Activated naive CD8-positive, alpha-beta T cell (primary cell): ENCODE data around the gene KCTD5.

Experiments
- H3K27ac Mint-ChIP-seq: one replicate; pipeline ENCODE4 v1.8.0; 2021; ENCODE audit warnings: mixed read lengths
- H3K27me3 Mint-ChIP-seq: one replicate; pipeline ENCODE4 v1.8.0; 2021; ENCODE audit warnings: mixed read lengths
- H3K36me3 Mint-ChIP-seq: one replicate; pipeline ENCODE4 v1.8.0; 2021; ENCODE audit warnings: mixed read lengths
- H3K4me1 Mint-ChIP-seq: one replicate; pipeline ENCODE4 v1.8.0; 2021; ENCODE audit warnings: low read depth, mixed read lengths
- H3K4me3 Mint-ChIP-seq: one replicate; pipeline ENCODE4 v1.8.0; 2021; ENCODE audit warnings: mild to moderate bottlenecking, mixed read lengths
- H3K9me3 Mint-ChIP-seq: one replicate; pipeline ENCODE4 v1.8.0; 2021; ENCODE audit warnings: low read depth, mixed read lengths

Gene KCTD5

DNA sequence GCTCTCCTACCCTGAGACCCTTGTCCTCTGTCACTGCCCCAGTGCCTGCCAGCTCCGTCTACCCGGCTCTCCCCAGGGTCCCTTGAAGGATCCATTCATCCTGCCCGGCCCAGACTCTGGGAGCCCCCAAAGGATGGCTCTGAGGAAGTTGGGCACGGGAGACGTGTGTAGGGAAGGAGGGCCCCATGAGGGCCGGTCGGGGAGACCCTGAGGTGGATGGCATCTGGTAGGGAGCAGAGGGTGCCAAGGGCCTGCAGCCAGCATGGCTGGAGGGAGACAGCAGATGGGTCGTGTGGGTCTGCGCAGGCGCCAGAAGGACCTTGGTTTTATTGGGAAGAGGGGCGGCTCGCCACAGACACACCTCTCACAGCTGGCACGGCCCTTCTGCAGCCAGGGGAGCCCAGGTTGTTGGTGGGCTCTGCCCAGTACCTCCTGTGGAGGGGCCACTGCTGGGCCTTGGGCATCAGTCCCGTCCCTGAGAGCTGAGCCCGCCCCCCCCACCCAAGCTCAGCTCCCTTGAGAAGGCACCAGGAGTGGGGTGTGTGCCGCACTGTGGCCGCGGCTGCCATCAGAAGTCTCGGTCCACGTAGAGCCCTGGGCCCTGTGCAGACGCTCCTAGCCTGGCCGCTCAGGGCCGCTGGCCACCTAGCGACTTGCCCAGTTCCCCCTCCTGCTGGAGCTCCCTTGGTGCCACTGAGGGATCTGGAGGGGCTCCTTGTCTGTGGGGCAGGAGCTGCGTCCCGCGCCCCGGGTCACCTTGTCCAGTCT, 16.0 kb downstream of the KCTD5 start:
- Mint-ChIP-seq H3K36me3 (no peaks in the 10 kb centered on the region), H3K4me3 (no peak overlapping the region), H3K27ac (no peak overlapping the region), H3K4me1 (no peaks in the 10 kb centered on the region), H3K27me3 (no peaks in the 10 kb centered on the region), H3K9me3 (no peaks in the 10 kb centered on the region)

GRCh38 chr16:2698965-2699750, 16.8 kb downstream of the KCTD5 start:
- no peaks in the 10 kb centered on the region for H3K4me1 Mint-ChIP-seq
- no peaks in the 10 kb centered on the region for H3K9me3 Mint-ChIP-seq
- no peaks in the 10 kb centered on the region for H3K27me3 Mint-ChIP-seq
- H3K27ac Mint-ChIP-seq, result no peak overlapping the region
- no peaks in the 10 kb centered on the region for H3K36me3 Mint-ChIP-seq
- H3K4me3 Mint-ChIP-seq, result no peak overlapping the region

DNA sequence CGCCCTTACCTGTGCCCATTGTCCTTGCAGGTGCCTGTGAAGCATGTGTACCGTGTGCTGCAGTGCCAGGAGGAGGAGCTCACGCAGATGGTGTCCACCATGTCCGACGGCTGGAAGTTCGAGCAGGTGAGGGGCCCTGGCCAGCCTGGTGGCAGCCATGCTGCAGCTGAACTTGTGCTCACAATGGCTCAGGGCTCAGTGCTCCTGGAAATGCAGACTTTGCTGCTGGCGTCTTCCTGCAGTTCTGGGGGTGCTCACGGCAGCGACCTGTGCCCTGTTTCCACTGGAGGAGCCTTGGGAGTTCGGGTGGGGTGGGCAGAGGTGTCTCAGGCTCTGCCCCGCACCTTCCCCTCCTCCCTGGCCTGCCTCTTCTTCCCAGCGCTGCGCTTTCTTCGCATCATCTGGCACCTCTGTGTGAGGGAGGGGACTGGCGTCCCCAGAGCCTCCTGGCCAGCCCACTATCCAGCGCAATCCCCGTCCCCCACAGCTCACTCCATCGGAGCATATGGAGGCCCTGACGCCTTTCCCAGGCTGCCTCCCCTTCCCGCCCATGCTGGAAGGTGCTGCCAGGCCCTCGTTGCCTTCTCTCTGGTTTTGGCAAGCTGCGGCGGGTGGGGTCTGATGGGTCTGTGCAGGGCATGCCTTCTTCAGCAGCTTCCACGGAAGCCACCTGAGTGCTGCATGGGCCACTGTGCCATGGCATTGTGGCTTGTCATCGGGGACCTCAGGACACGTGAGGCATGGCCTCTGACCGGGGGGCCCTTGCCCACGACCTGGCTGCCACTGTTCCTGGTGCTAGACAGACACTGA, 17.7 kb downstream of the KCTD5 start:
- Mint-ChIP-seq H3K27ac (no peak overlapping the region), H3K27me3 (no peaks in the 10 kb centered on the region), H3K4me3 (no peak overlapping the region), H3K4me1 (no peaks in the 10 kb centered on the region), H3K36me3 (no peaks in the 10 kb centered on the region), H3K9me3 (no peaks in the 10 kb centered on the region)

- no peak overlapping the region for H3K4me3 Mint-ChIP-seq
- H3K9me3 Mint-ChIP-seq, result no peaks in the 10 kb centered on the region
- no peaks in the 10 kb centered on the region for H3K27me3 Mint-ChIP-seq
- H3K27ac Mint-ChIP-seq, result no peak overlapping the region
- no peaks in the 10 kb centered on the region for H3K36me3 Mint-ChIP-seq
- H3K4me1 Mint-ChIP-seq, result no peaks in the 10 kb centered on the region
These were observed 18.5 kb downstream of the KCTD5 start for GRCh38 chr16:2700786-2701185.

GRCh38 chr16:2701272-2701671, 18.9 kb downstream of the KCTD5 start:
- H3K4me3 Mint-ChIP-seq, result no peak overlapping the region

DNA sequence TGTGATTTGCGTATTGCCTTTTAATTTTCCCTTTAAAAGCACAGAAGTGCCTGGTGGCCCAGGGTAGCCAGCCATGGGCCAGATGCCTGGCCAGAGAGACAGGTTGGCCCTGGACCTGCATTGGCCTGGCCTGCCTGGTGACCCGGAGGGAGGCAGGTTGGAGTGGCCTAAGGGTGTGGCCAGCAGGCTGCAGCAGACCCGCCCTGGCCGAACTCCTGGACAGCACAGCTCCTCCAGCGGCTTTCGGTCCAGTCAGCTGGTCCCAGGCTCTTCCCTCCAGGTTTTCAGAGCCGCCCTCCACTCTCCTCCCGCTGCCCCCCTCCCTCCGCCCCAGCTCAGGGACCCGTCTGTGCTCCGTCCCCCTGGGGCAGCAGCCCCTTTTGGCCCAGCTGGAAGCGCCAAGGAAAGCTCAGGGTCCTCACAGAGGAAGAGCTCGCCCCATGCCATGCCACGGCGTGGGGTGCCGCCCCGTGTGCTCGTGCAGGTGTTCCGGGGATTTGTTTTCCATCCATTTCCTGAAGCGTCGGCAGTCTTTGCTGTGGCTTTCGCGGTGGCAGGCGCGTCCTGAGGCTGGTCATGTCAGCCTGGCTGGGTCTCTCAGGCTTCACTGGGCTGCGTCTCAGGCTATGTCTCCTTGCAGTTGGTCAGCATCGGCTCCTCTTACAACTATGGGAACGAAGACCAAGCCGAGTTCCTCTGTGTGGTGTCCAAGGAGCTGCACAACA, 19.6 kb downstream of the KCTD5 start:
- H3K27ac Mint-ChIP-seq, result no peak overlapping the region
- H3K36me3 Mint-ChIP-seq, result no peaks in the 10 kb centered on the region
- H3K9me3 Mint-ChIP-seq, result no peaks in the 10 kb centered on the region
- no peaks in the 10 kb centered on the region for H3K4me1 Mint-ChIP-seq
- H3K27me3 Mint-ChIP-seq, result no peaks in the 10 kb centered on the region
- no peak overlapping the region for H3K4me3 Mint-ChIP-seq

More at GRCh38 chr16:2701272-2701671, 18.9 kb downstream of the KCTD5 start:
- Mint-ChIP-seq H3K4me1 (no peaks in the 10 kb centered on the region), H3K36me3 (no peaks in the 10 kb centered on the region), H3K27ac (no peak overlapping the region), H3K9me3 (no peaks in the 10 kb centered on the region), H3K27me3 (no peaks in the 10 kb centered on the region)

- H3K36me3 Mint-ChIP-seq, result no peaks in the 10 kb centered on the region
- H3K27me3 Mint-ChIP-seq, result no peaks in the 10 kb centered on the region
- H3K9me3 Mint-ChIP-seq, result no peaks in the 10 kb centered on the region
- no peak overlapping the region for H3K4me3 Mint-ChIP-seq
- H3K4me1 Mint-ChIP-seq, result no peaks in the 10 kb centered on the region
- no peak overlapping the region for H3K27ac Mint-ChIP-seq
These were observed 20.1 kb downstream of the KCTD5 start for GRCh38 chr16:2702438-2702825.

DNA sequence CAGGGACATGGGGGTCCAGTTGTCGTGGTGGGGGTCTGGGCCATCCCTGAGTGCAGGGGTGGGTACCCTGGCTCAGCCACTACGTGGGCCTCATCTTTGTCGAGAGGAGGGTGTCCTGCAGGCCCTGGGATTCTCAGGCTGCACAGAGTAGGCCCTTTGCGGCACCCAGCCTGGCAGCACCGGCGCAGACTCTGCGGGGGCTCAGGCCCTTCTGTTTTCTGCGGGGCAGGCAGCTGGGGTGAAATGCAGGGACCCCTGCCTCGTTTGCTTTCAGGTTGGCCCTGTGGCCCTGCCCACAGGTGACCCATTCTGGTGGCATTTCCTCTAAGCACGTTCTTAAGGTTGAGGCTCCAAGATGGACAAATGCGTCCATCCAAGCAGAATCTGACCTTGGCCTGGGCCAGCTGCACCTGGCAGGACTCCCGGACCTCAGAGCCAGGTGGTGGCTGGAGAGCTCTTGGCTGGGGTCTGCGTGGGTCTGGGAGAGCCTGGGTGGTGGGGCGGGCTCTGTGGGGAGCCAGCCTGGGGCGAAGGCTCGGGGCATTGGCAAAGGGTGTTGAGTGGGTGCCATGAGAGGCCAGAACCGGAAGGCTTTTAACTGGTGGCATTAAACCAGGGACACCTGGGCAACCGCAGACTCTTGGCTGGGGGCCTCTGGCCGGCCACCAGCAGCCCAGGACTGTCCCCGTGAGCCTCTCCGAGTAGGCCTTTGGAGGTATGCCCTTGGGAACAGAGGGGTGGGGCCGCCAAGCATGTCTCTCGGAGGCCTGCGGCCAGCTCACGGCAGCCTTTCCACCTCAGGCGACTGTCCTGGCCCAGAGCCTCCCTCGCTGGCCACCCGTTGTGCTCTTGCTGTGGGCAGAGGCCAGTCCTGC, 20.8 kb downstream of the KCTD5 start:
- H3K4me3 Mint-ChIP-seq, result no peak overlapping the region
- no peaks in the 10 kb centered on the region for H3K4me1 Mint-ChIP-seq
- H3K27me3 Mint-ChIP-seq, result no peaks in the 10 kb centered on the region
- no peaks in the 10 kb centered on the region for H3K9me3 Mint-ChIP-seq
- H3K36me3 Mint-ChIP-seq, result no peaks in the 10 kb centered on the region
- no peak overlapping the region for H3K27ac Mint-ChIP-seq

DNA sequence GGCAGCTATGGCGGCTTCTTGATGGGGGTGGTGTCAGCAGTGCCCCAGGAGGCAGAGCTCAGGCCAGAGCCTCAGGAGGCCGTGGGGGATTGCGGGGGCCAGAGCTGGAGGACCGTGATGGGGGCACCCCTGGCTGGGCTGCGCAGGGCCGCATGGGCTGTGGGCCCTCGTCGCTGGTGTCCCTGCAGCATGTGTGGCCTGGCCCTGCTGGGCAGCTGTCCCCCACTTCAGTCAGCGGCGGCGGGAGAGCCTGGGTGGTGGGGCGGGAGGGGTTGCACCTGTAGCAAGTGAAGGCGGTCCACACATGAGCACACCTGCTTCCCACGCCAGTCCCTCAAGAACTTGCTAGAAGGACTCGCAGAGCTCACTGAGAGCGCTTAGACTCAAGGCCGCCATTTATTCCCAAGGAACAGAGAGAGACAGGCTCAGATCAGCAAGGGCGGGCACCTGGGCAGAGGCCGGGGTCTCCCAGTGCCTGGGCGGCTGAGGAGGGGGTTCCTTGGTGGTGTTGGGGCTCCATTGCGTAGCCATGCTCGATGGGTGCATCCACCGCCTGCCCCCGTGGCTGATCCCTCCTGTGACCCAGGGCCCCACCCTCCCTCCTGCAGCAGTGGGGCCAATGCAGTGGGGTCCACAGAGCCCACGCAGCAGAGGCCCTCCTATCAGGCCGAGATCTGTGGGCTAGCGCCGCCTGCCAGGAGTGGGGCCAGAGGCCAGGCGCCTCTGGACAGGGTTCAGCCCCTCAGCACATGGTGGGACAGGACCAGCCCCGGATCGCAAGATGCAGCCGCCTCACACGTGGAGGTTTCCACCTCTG, 22.1 kb downstream of the KCTD5 start:
- Mint-ChIP-seq H3K36me3 (no peaks in the 10 kb centered on the region), H3K27ac (no peak overlapping the region), H3K27me3 (no peaks in the 10 kb centered on the region), H3K4me1 (no peaks in the 10 kb centered on the region), H3K9me3 (no peaks in the 10 kb centered on the region), H3K4me3 (no peak overlapping the region)

GRCh38 chr16:2704983-2705275, 22.6 kb downstream of the KCTD5 start:
- no peaks in the 10 kb centered on the region for H3K36me3 Mint-ChIP-seq
- no peaks in the 10 kb centered on the region for H3K27me3 Mint-ChIP-seq
- no peak overlapping the region for H3K27ac Mint-ChIP-seq
- H3K4me3 Mint-ChIP-seq, result no peak overlapping the region
- no peaks in the 10 kb centered on the region for H3K4me1 Mint-ChIP-seq
- no peaks in the 10 kb centered on the region for H3K9me3 Mint-ChIP-seq

DNA sequence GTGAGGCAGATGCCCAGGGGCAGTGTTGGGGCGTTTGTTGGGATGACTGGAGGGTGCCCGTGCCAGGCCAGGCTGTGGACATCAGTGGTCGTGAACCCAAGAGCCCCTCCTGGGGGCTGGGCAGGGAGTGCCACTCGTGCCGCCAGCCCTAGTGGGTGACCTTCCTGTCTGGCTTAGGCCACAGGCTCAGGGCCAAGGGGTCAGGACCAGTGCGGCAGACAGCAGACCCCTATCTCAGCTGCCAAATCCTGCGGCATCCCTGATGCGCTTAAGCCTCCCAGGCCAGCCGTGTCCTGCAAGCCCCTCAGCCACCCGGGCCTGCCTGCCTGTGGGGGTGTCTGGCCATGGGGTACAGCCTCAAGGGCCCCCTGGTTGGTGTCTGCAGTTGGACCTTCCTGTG, 23.0 kb downstream of the KCTD5 start:
- Mint-ChIP-seq H3K27me3 (no peaks in the 10 kb centered on the region), H3K4me1 (no peaks in the 10 kb centered on the region), H3K4me3 (no peak overlapping the region), H3K27ac (no peak overlapping the region), H3K9me3 (no peaks in the 10 kb centered on the region), H3K36me3 (no peaks in the 10 kb centered on the region)

- no peaks in the 10 kb centered on the region for H3K36me3 Mint-ChIP-seq
These were observed 23.8 kb downstream of the KCTD5 start for GRCh38 chr16:2706085-2706484.

DNA sequence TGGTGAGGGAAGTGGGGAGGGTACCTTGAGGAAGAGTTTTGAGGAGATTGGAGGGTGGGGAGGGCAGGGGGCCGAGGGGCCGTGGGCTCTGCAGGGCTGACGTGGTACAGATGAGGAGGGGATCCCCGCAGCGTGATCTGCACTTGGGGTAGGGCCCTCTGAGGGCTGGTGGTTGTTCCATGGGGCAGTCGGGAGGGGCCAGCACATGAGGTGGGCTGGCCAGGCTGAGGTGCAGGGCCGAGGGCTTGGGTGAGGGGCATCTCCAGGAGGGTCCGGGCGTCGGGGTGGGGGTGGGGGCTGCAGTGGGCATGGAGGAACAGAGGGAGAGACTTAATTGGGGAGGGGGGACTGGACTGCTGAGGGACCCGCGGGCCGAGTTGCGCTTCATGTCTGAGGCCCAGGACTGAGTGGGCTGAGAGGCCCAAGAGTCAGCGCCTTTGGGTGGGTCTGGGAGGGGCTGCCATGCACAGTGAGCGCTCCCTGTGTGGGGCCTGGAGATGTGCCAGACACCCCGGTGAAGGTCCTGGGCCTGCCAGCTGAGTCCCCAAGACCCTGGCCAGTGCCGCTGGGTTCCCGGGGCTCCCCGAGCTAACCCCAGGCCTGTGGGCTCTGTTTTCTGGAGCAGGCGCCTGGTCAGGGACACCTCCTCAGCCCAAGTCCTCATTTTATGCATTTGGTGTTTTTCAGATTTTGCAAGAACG, 24.4 kb downstream of the KCTD5 start:
- no peaks in the 10 kb centered on the region for H3K9me3 Mint-ChIP-seq
- H3K36me3 Mint-ChIP-seq, result no peaks in the 10 kb centered on the region
- H3K27me3 Mint-ChIP-seq, result no peaks in the 10 kb centered on the region
- no peaks in the 10 kb centered on the region for H3K4me1 Mint-ChIP-seq
- H3K27ac Mint-ChIP-seq, result no peak overlapping the region
- H3K4me3 Mint-ChIP-seq, result no peak overlapping the region

More at GRCh38 chr16:2706085-2706484, 23.8 kb downstream of the KCTD5 start:
- H3K27me3 Mint-ChIP-seq, result no peaks in the 10 kb centered on the region
- H3K4me1 Mint-ChIP-seq, result no peaks in the 10 kb centered on the region
- H3K9me3 Mint-ChIP-seq, result no peaks in the 10 kb centered on the region
- H3K27ac Mint-ChIP-seq, result no peak overlapping the region
- H3K4me3 Mint-ChIP-seq, result no peak overlapping the region
